DND-41 (cell line): ENCODE data around the gene CLMN.

Experiments used
- ATAC-seq: fragments of 200-7000 bp; cut with Tn5 transposase; 3 replicates; pipeline ENCODE4 v1.9.1; 2021; ENCODE audit warnings: low read depth; ENCODE audit not compliant: insufficient read depth
- DNase-seq: peaks from one replicate; pipeline ENCODE4 v3.0.0-alpha.2; 2020
- H2AFZ ChIP-seq: 2 replicates; pipeline ENCODE4 v1.6.0; 2012; ENCODE audit warnings: low read depth, low read length
- H3K27ac ChIP-seq: 2 replicates; pipeline ENCODE4 v1.5.1; 2012; ENCODE audit warnings: low read length, inconsistent platforms
- H3K27me3 ChIP-seq: fragments of 200-600 bp; sonication (generic); 2 replicates; pipeline ENCODE4 v1.6.0; 2012; ENCODE audit warnings: low read length, mild to moderate bottlenecking, inconsistent platforms; ENCODE audit not compliant: insufficient read depth, poor library complexity
- H3K36me3 ChIP-seq: 2 replicates; pipeline ENCODE4 v1.5.1; 2012; ENCODE audit warnings: low read length, inconsistent platforms; ENCODE audit not compliant: insufficient read depth
- H3K4me1 ChIP-seq: 2 replicates; pipeline ENCODE4 v1.5.1; 2012; ENCODE audit warnings: mild to moderate bottlenecking, low read length; ENCODE audit not compliant: insufficient read depth
- H3K4me2 ChIP-seq: 2 replicates; pipeline ENCODE4 v1.6.0; 2012; ENCODE audit warnings: mild to moderate bottlenecking, moderate library complexity, low read length, inconsistent platforms; ENCODE audit not compliant: insufficient read depth
- H3K4me3 ChIP-seq, 2 experiments: fragments of 200-600 bp in 1 of 2; shearing (Covaris generic) in 1 of 2; 2 replicates each; pipeline ENCODE4 v1.5.1; 2012 to 2016; ENCODE audit warnings: inconsistent platforms in 2 of 2, low read length in 2 of 2, mild to moderate bottlenecking in 2 of 2, low read depth in 1 of 2, moderate library complexity in 1 of 2
- H3K79me2 ChIP-seq: 2 replicates; pipeline ENCODE4 v1.6.0; 2012; ENCODE audit warnings: low read length, inconsistent platforms; ENCODE audit not compliant: insufficient read depth
- H3K9ac ChIP-seq: 2 replicates; pipeline ENCODE4 v1.6.0; 2012; ENCODE audit warnings: low read depth, mild to moderate bottlenecking, inconsistent platforms, low read length, moderate library complexity
- H3K9me3 ChIP-seq: 2 replicates; pipeline ENCODE4 v1.5.1; 2012; ENCODE audit warnings: low read length, moderate library complexity, mild to moderate bottlenecking, inconsistent platforms; ENCODE audit not compliant: insufficient read depth, severe bottlenecking
- H4K20me1 ChIP-seq: 2 replicates; pipeline ENCODE4 v1.6.0; 2012; ENCODE audit warnings: low read length; ENCODE audit not compliant: insufficient read depth
- EZH2 ChIP-seq: IDR thresholded peaks from 3 replicates; pipeline ENCODE4 v1.6.1; 2012; ENCODE audit warnings: borderline replicate concordance, low read depth, mild to moderate bottlenecking, moderate library complexity, low read length, inconsistent platforms; ENCODE audit not compliant: severe bottlenecking
- TF ChIP-seq, protein P1 (sequence below): IDR thresholded peaks from 2 replicates; pipeline ENCODE4 v1.5.1; 2012; ENCODE audit warnings: borderline replicate concordance, low read length, moderate library complexity, mild to moderate bottlenecking; ENCODE audit not compliant: poor library complexity, severe bottlenecking; ENCODE audit errors: extremely low read depth

The CLMN gene

DNA sequence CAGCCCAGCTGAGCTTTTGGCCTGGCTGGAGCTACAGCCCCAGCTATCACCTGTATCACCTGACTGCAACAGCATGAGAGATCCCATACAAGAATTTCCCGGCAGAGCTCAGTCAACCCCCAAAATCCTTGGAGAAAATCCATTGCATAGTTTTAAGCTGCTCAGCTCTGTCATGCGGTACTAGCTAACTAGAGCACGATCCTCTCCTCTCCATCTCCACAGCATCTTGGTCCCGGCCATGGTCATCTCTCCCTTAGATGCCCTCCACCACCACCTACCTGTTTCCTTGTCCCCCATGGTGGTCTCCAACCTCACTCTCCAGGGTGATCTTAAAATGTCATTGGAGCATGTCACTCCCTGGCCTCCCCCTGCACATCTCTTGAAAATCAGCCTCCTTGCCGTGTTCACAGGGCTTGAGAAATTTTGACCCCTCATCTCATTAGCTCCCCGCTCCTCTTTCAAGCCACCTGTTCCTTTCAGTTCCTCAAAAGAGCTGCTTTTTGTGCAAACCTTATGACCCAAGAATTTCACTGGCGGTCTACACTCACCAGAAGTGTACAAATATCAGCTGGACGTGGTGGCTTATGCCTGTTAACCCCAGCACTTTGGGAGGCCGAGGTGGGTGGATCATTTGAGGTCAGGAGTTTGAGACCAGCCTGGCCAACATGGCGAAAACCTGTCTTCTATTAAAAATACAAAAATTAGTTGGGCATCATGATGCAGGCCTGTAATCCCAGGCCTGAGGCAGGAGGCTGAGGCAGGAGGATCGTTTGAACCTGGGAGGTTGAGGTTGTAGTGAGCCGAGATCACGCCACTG is 8.1 kb upstream of the CLMN start:
- DNase-seq (no peak), ATAC-seq (no peak)
- no peak overlapping the region for H3K4me3 ChIP-seq
- H3K9ac ChIP-seq: no peak overlapping the region
- H2AFZ ChIP-seq: no peak overlapping the region
- no peaks in the 10 kb centered on the region for H3K36me3 ChIP-seq
- H3K27ac ChIP-seq: no peak overlapping the region
- no peaks in the 10 kb centered on the region for H3K79me2 ChIP-seq
- TF ChIP-seq EZH2: no peak
- TF ChIP-seq, protein P1, sequence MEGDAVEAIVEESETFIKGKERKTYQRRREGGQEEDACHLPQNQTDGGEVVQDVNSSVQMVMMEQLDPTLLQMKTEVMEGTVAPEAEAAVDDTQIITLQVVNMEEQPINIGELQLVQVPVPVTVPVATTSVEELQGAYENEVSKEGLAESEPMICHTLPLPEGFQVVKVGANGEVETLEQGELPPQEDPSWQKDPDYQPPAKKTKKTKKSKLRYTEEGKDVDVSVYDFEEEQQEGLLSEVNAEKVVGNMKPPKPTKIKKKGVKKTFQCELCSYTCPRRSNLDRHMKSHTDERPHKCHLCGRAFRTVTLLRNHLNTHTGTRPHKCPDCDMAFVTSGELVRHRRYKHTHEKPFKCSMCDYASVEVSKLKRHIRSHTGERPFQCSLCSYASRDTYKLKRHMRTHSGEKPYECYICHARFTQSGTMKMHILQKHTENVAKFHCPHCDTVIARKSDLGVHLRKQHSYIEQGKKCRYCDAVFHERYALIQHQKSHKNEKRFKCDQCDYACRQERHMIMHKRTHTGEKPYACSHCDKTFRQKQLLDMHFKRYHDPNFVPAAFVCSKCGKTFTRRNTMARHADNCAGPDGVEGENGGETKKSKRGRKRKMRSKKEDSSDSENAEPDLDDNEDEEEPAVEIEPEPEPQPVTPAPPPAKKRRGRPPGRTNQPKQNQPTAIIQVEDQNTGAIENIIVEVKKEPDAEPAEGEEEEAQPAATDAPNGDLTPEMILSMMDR: no peak
- peaks cover 7% of the 10 kb centered on the region for H3K27me3 ChIP-seq
- H4K20me1 ChIP-seq: no peaks in the 10 kb centered on the region
- no peaks in the 10 kb centered on the region for H3K4me1 ChIP-seq
- H3K4me2 ChIP-seq: no peak overlapping the region
- no peaks in the 10 kb centered on the region for H3K9me3 ChIP-seq

GRCh38 chr14:95326987-95327386 is 7.3 kb upstream of the CLMN start:
- no peak for ATAC-seq
- H3K27me3 ChIP-seq: peaks cover 8% of the 10 kb centered on the region
- no peaks in the 10 kb centered on the region for H3K36me3 ChIP-seq
- H4K20me1 ChIP-seq: no peaks in the 10 kb centered on the region
- DNase-seq: no peak
- H3K79me2 ChIP-seq: no peaks in the 10 kb centered on the region
- TF ChIP-seq, protein P1: no peak
- no peak for TF ChIP-seq EZH2
- H3K4me2 ChIP-seq: no peak overlapping the region
- no peak overlapping the region for H2AFZ ChIP-seq
- no peak overlapping the region for H3K9ac ChIP-seq
- no peaks in the 10 kb centered on the region for H3K4me1 ChIP-seq
- no peak overlapping the region for H3K27ac ChIP-seq
- H3K9me3 ChIP-seq: no peaks in the 10 kb centered on the region
- no peak overlapping the region for H3K4me3 ChIP-seq

- H3K9me3 ChIP-seq: no peaks in the 10 kb centered on the region
- H3K4me2 ChIP-seq: no peak overlapping the region
- H3K4me1 ChIP-seq: peaks cover 13% of the 10 kb centered on the region
- no peak overlapping the region for H3K9ac ChIP-seq
- H4K20me1 ChIP-seq: no peaks in the 10 kb centered on the region
- H3K4me3 ChIP-seq: no peak overlapping the region
- H3K27me3 ChIP-seq: peaks cover 17% of the 10 kb centered on the region
- no peak overlapping the region for H3K27ac ChIP-seq
- ATAC-seq (no peak), DNase-seq (no peak)
- H2AFZ ChIP-seq: no peak overlapping the region
- H3K36me3 ChIP-seq: no peaks in the 10 kb centered on the region
- no peak for TF ChIP-seq EZH2
- TF ChIP-seq, protein P1: no peak
- H3K79me2 ChIP-seq: no peaks in the 10 kb centered on the region
These were observed 4.2 kb upstream of the CLMN start for GRCh38 chr14:95323917-95324316.

- DNase-seq (no peak), ATAC-seq (no peak)
- Histone ChIP-seq H3K4me2 (no peak overlapping the region), H3K9me3 (no peaks in the 10 kb centered on the region), H2AFZ (no peak overlapping the region), H3K27me3 (peaks cover 17% of the 10 kb centered on the region), H4K20me1 (no peaks in the 10 kb centered on the region), H3K36me3 (no peaks in the 10 kb centered on the region), H3K9ac (no peak overlapping the region), H3K79me2 (no peaks in the 10 kb centered on the region), H3K4me1 (peaks cover 13% of the 10 kb centered on the region), H3K27ac (no peak overlapping the region), H3K4me3 (no peak overlapping the region)
- TF ChIP-seq, protein P1: no peak
- TF ChIP-seq EZH2: no peak
These were observed 3.7 kb upstream of the CLMN start for GRCh38 chr14:95323361-95323760.
